H1 (cell line): Measurements from ENCODE around the gene OXLD1. TPM values are rescaled to one million over a fixed set of nuclear protein-coding genes. Genes with fewer than 3 reads are reported as not detected.

ENCODE experiments used
- CTCF ChIA-PET: fragments of 300-600 bp; sonication (Branson Sonifier 250); formaldehyde crosslinking; loops from one replicate; lab custom pipeline; 2021; ENCODE audit not compliant: partially characterized antibody; lab: Charles Lee
- POLR2A ChIA-PET: fragments of 300-600 bp; sonication (Branson Sonifier 250); formaldehyde crosslinking; loops from one replicate; lab custom pipeline; 2021; ENCODE audit warnings: inconsistent platforms; ENCODE audit not compliant: partially characterized antibody; lab: Charles Lee
- DNase-seq, 2 experiments: peaks; one replicate each; pipeline versions ENCODE4 v3.0.0 to v3.0.0-alpha.2; 2010 to 2022; ENCODE audit warnings: low spot score in 2 of 2, low read depth in 1 of 2, mixed read lengths in 1 of 2
- FAIRE-seq: peaks from 2 replicates; lab custom pipeline; 2011; peaks lifted over from hg19 to GRCh38; lab: Jason Lieb, UNC
- H2AFZ ChIP-seq: 2 replicates; pipeline ENCODE4 v1.8.1; 2012; ENCODE audit warnings: low read length, inconsistent platforms
- H2AK5ac ChIP-seq: 2 replicates; pipeline ENCODE4 v1.6.1; 2013; ENCODE audit warnings: low read depth, low read length
- H2BK120ac ChIP-seq: replicated peaks from 2 replicates; pipeline ENCODE3; 2013; ENCODE audit warnings: low read depth, low read length, inconsistent platforms
- H2BK12ac ChIP-seq: 2 replicates; pipeline ENCODE4 v1.6.1; 2013; ENCODE audit warnings: low read depth, low read length
- H2BK15ac ChIP-seq: 2 replicates; pipeline ENCODE4 v1.6.1; 2013; ENCODE audit warnings: low read length
- H2BK20ac ChIP-seq: 2 replicates; pipeline ENCODE4 v1.6.1; 2013; ENCODE audit warnings: low read length
- H2BK5ac ChIP-seq: 2 replicates; pipeline ENCODE4 v1.6.1; 2013; ENCODE audit warnings: low read depth, low read length
- H3K14ac ChIP-seq: 2 replicates; pipeline ENCODE4 v1.6.1; 2013; ENCODE audit warnings: inconsistent platforms; ENCODE audit not compliant: insufficient read length
- H3K18ac ChIP-seq: 2 replicates; pipeline ENCODE4 v1.6.1; 2013; ENCODE audit warnings: low read length; ENCODE audit errors: extremely low read depth
- H3K23ac ChIP-seq: 2 replicates; pipeline ENCODE4 v1.6.1; 2013; ENCODE audit warnings: inconsistent platforms; ENCODE audit not compliant: insufficient read length
- H3K23me2 ChIP-seq: 2 replicates; pipeline ENCODE4 v1.6.1; 2013; ENCODE audit warnings: low read depth, low read length
- H3K27ac ChIP-seq: 2 replicates; pipeline ENCODE4 v1.6.1; 2011; ENCODE audit warnings: low read depth, low read length, inconsistent platforms
- H3K27me3 ChIP-seq, 4 experiments: replicated peaks in 1 of 4; 1 replicate in 1 of 4; 2 replicates in 3 of 4; pipeline versions ENCODE4 v1.6.1 to v1.8.1; 2011 to 2013; ENCODE audit warnings: low read length in 3 of 4, mild to moderate bottlenecking in 3 of 4, inconsistent platforms in 2 of 4, mixed read lengths in 2 of 4, moderate library complexity in 1 of 4; ENCODE audit not compliant: control insufficient read depth in 3 of 4, insufficient read depth in 3 of 4; ENCODE audit errors: extremely low read depth in 1 of 4
- H3K36me3 ChIP-seq, 4 experiments: 2 replicates each; pipeline versions ENCODE4 v1.6.1 to v1.8.1; 2011 to 2013; ENCODE audit warnings: mild to moderate bottlenecking in 4 of 4, low read length in 3 of 4, moderate library complexity in 2 of 4, control low read depth in 1 of 4, inconsistent platforms in 1 of 4; ENCODE audit not compliant: insufficient read depth in 4 of 4, control insufficient read depth in 2 of 4
- H3K4ac ChIP-seq: replicated peaks from 2 replicates; pipeline ENCODE3; 2013; ENCODE audit warnings: low read length, low read depth, mixed read lengths, inconsistent platforms; ENCODE audit not compliant: insufficient read length
- H3K4me1 ChIP-seq, 4 experiments: replicated peaks in 1 of 4; 1 replicate in 1 of 4; 2 replicates in 3 of 4; pipeline versions ENCODE4 v1.6.1 to v1.8.1; 2011 to 2013; ENCODE audit warnings: low read length in 3 of 4, inconsistent platforms in 2 of 4, mixed read lengths in 1 of 4; ENCODE audit not compliant: insufficient read depth in 4 of 4, control insufficient read depth in 3 of 4
- H3K4me2 ChIP-seq, 2 experiments: 2 replicates each; pipeline versions ENCODE4 v1.6.1 to v1.8.1; 2011 to 2013; ENCODE audit warnings: low read depth in 2 of 2, low read length in 2 of 2, control low read depth in 1 of 2, inconsistent platforms in 1 of 2, mild to moderate bottlenecking in 1 of 2; ENCODE audit not compliant: insufficient read depth in 1 of 2
- H3K4me3 ChIP-seq, 4 experiments: fragments of 200-600, 300-600 bp in 1 of 4; sonication (generic), shearing (Covaris generic), sonication (Bioruptor Twin) in 1 of 4; 2 replicates each; pipeline versions ENCODE4 v1.5.1 to v1.8.1; 2011 to 2016; ENCODE audit warnings: low read length in 4 of 4, low read depth in 3 of 4, control low read depth in 2 of 4, inconsistent platforms in 2 of 4, mild to moderate bottlenecking in 2 of 4, mixed read lengths in 1 of 4, moderate library complexity in 1 of 4; ENCODE audit not compliant: insufficient read depth in 2 of 4; ENCODE audit errors: extremely low read depth in 1 of 4
- H3K56ac ChIP-seq: replicated peaks from 2 replicates; pipeline ENCODE3; 2013; ENCODE audit warnings: low read depth, mild to moderate bottlenecking, mixed read lengths, low read length, inconsistent platforms; ENCODE audit not compliant: insufficient read length
- H3K79me1 ChIP-seq: 2 replicates; pipeline ENCODE4 v1.6.1; 2013; ENCODE audit warnings: low read depth, low read length, control low read depth
- H3K79me2 ChIP-seq, 2 experiments: 2 replicates each; pipeline versions ENCODE4 v1.6.1 to v1.8.1; 2012 to 2013; ENCODE audit warnings: low read length in 2 of 2, mild to moderate bottlenecking in 2 of 2, inconsistent platforms in 1 of 2; ENCODE audit not compliant: insufficient read depth in 2 of 2, control insufficient read depth in 1 of 2
- H3K9ac ChIP-seq, 4 experiments: replicated peaks in 1 of 4; 1 replicate in 1 of 4; 2 replicates in 3 of 4; pipeline versions ENCODE4 v1.6.1 to v1.8.1; 2011 to 2013; ENCODE audit warnings: low read depth in 3 of 4, low read length in 3 of 4, control low read depth in 2 of 4, mild to moderate bottlenecking in 2 of 4, moderate library complexity in 2 of 4, inconsistent platforms in 1 of 4; ENCODE audit errors: extremely low read depth in 1 of 4
- H3K9me3 ChIP-seq, 2 experiments: 2 replicates each; pipeline versions ENCODE4 v1.6.1 to v1.8.1; 2012 to 2013; ENCODE audit warnings: mild to moderate bottlenecking in 2 of 2, moderate library complexity in 2 of 2, control low read depth in 1 of 2, inconsistent platforms in 1 of 2, low read depth in 1 of 2, low read length in 1 of 2, mixed read lengths in 1 of 2; ENCODE audit not compliant: insufficient read depth in 2 of 2
- H4K20me1 ChIP-seq, 2 experiments: replicated peaks in 1 of 2; 2 replicates each; pipeline versions ENCODE3 to v1.8.1; 2011 to 2013; ENCODE audit warnings: inconsistent platforms in 2 of 2, low read length in 2 of 2, mild to moderate bottlenecking in 1 of 2; ENCODE audit not compliant: insufficient read depth in 2 of 2, control insufficient read depth in 1 of 2
- H4K5ac ChIP-seq: 2 replicates; pipeline ENCODE4 v1.6.1; 2013; ENCODE audit warnings: low read length, low read depth, mixed read lengths, inconsistent platforms; ENCODE audit not compliant: insufficient read length
- H4K8ac ChIP-seq: 2 replicates; pipeline ENCODE4 v1.8.0; 2013; ENCODE audit warnings: mild to moderate bottlenecking, moderate library complexity, low read length, inconsistent platforms; ENCODE audit not compliant: insufficient read depth; ENCODE audit errors: extremely low read depth
- H4K91ac ChIP-seq: replicated peaks from 2 replicates; pipeline ENCODE3; 2013; ENCODE audit warnings: low read length, mixed read lengths, inconsistent platforms; ENCODE audit not compliant: insufficient read length
- ASH2L ChIP-seq: fragments of 200-600, 300-600 bp; sonication (generic); IDR thresholded peaks from one replicate; pipeline ENCODE4 v1.7.1; 2017; ENCODE audit warnings: low read length
- BRCA1 ChIP-seq: IDR thresholded peaks from 2 replicates; pipeline ENCODE4 v1.6.1; 2012; ENCODE audit warnings: low read depth, low read length, improper control_type of control experiment
- CBX5 ChIP-seq: fragments of 300-800, 300-1000 bp; sonication (generic); IDR thresholded peaks from 2 replicates; pipeline ENCODE4 v1.7.1; 2016; ENCODE audit warnings: antibody characterized with exemption, low read length, low read depth
- CEBPB ChIP-seq: IDR thresholded peaks from 2 replicates; pipeline ENCODE4 v1.6.1; 2012; ENCODE audit warnings: low read depth, low read length
- GABPA ChIP-seq: IDR thresholded peaks from 2 replicates; pipeline ENCODE4 v1.6.1; 2011; ENCODE audit warnings: mild to moderate bottlenecking, low read length, moderate library complexity, borderline replicate concordance; ENCODE audit not compliant: insufficient read depth
- HDAC2 ChIP-seq, 2 experiments: fragments of 300-600 bp in 1 of 2; sonication (generic) in 1 of 2; IDR thresholded peaks; 2 replicates each; pipeline ENCODE4 v1.6.1; 2011 to 2012; ENCODE audit warnings: low read depth in 2 of 2, low read length in 2 of 2, mild to moderate bottlenecking in 2 of 2, moderate library complexity in 2 of 2, borderline replicate concordance in 1 of 2, inconsistent platforms in 1 of 2
- POLR2A ChIP-seq, 2 experiments: IDR thresholded peaks; 1 replicate in 1 of 2; 2 replicates in 1 of 2; pipeline ENCODE4 v1.6.1; 2011; ENCODE audit warnings: low read depth in 2 of 2, low read length in 2 of 2, mild to moderate bottlenecking in 2 of 2; ENCODE audit errors: control extremely low read depth in 1 of 2
- SAP30 ChIP-seq: fragments of 300-600 bp; sonication (generic); IDR thresholded peaks from 2 replicates; pipeline ENCODE4 v1.7.1; 2012; ENCODE audit warnings: low read length, moderate library complexity, mild to moderate bottlenecking, inconsistent platforms; ENCODE audit not compliant: insufficient read depth, insufficient replicate concordance
- SP1 ChIP-seq: IDR thresholded peaks from 2 replicates; pipeline ENCODE4 v1.6.1; 2011; ENCODE audit warnings: low read depth, low read length
- SP2 ChIP-seq: IDR thresholded peaks from 2 replicates; pipeline ENCODE4 v1.6.1; 2012; ENCODE audit warnings: mild to moderate bottlenecking, low read length, inconsistent platforms
- TAF1 ChIP-seq: IDR thresholded peaks from 2 replicates; pipeline ENCODE4 v1.6.1; 2011; ENCODE audit warnings: mild to moderate bottlenecking, low read depth, low read length
- WGBS, 2 experiments: shearing (Covaris generic) in 1 of 2; methylation state at CpG; one replicate each; pipeline versions ENCODE4 v1.1.6 to v1.1.7; 2013 to 2015; ENCODE audit warnings: low lambda C conversion rate in 2 of 2, mixed read lengths in 2 of 2, inconsistent platforms in 1 of 2, low coverage in 1 of 2, missing lambda C conversion rate in 1 of 2; ENCODE audit not compliant: insufficient replicate concordance in 2 of 2, insufficient coverage in 1 of 2, insufficient read length in 1 of 2; ENCODE audit errors: extremely low coverage in 1 of 2, missing lambda C conversion rate in 1 of 2; 5-methylcytosine and 5-hydroxymethylcytosine counted together
- polyA plus RNA-seq, 7 experiments: library from polyadenylated mRNA; depleted of rRNA in 3 of 7; stranded (reverse) in 5 of 7; unstranded in 2 of 7; fragments of >200 nt in 5 of 7; fragments of 200-250 nt in 2 of 7; gene quantifications; 1 replicate in 5 of 7; 2 replicates in 1 of 7; 4 replicates in 1 of 7; pipeline versions ENCODE4 v1.2.1 to v1.2.3, GENCODE V29; 2011 to 2013; ENCODE audit warnings: missing spikeins in 2 of 7, mixed read lengths in 2 of 7
- total RNA-seq: library from RNA; stranded (reverse); fragmentation: NEBNext Ultra II Directional; extraction: Animal tissue kit (Norgen Biotek cat#: 25700); gene quantifications from 2 replicates; pipeline ENCODE4 v1.2.1, GENCODE V29; 2021
- TF ChIP-seq, protein P1 (sequence below): IDR thresholded peaks from 2 replicates; pipeline ENCODE4 v1.6.1; 2012; ENCODE audit warnings: low read length, inconsistent platforms

The OXLD1 gene
- total and polyA plus RNA-seq, 2 of the 8 experiments (the other 6 are each of a cell fraction or from before 2014, with no cell fraction given): 41.5 to 61.9 TPM

DNA sequence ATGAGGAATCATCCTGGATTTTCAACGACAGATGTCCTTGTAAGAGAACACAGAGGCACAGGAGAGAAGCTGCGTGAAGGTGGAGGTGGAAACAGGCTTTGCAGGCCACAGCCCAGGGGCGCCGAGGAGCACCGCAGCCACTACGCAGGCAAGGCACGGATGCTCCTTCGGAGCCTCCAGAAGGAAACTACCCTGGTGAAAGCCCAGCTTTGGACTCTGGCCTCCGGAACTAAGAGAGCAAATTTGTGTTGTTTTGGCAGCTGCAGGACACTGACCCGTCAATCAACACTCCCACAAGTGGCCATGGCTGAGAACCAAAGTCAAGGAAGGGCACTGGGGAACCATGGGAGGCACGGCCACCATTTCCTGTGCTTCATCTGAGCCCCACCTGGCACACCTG lies 13.7 kb upstream of the OXLD1 start:
- Histone ChIP-seq H3K14ac (no peak overlapping the region), H2AFZ (no peak overlapping the region), H2BK120ac (no peak overlapping the region), H2BK12ac (no peak overlapping the region), H3K9ac (no peak overlapping the region), H4K91ac (no peak overlapping the region), H3K27me3 (no peaks in the 10 kb centered on the region; a peak in 1 of 7 replicates), H3K4ac (no peak overlapping the region), H3K4me1 (peaks cover under 1 to 14% (median 7%) of the 10 kb centered on the region in 4 experiments; a peak in 6 of 7 replicates), H3K79me1 (peaks cover 12% of the 10 kb centered on the region), H4K5ac (no peak overlapping the region), H3K36me3 (peaks cover 0 to 3% (median 0%) of the 10 kb centered on the region in 4 experiments; a peak in 1 of 8 replicates), H4K20me1 (peaks cover 0 to 20% of the 10 kb centered on the region in 2 experiments), H3K4me3 (no peak overlapping the region), H2AK5ac (no peak overlapping the region), H3K4me2 (no peak overlapping the region), H3K56ac (no peak overlapping the region), H4K8ac (no peak overlapping the region), H2BK20ac (no peak overlapping the region), H3K23ac (no peak overlapping the region), H3K18ac (no peak overlapping the region), H3K23me2 (peaks cover 12% of the 10 kb centered on the region), H3K79me2 (peaks cover 4 to 28% of the 10 kb centered on the region in 2 experiments; a peak in 3 of 4 replicates), H2BK5ac (no peak overlapping the region), H3K27ac (no peak overlapping the region), H2BK15ac (no peak overlapping the region), H3K9me3 (no peaks in the 10 kb centered on the region)
- TF ChIP-seq HDAC2 (IDR thresholded peaks at IDR 0.05; ENCODE audit: borderline replicate concordance in 1 of 2, low read depth in 2 of 2, low read length in 2 of 2) (no peak), ASH2L (no peak), GABPA (no peak), CEBPB (no peak), SP2 (no peak), SAP30 (no peak), SP1 (no peak), POLR2A (IDR thresholded peaks at IDR 0.05; ENCODE audit: control extremely low read depth in 1 of 2, low read depth in 2 of 2, low read length in 2 of 2) (no peak), BRCA1 (no peak), CBX5 (no peak), TAF1 (no peak)
- TF ChIP-seq, protein P1, sequence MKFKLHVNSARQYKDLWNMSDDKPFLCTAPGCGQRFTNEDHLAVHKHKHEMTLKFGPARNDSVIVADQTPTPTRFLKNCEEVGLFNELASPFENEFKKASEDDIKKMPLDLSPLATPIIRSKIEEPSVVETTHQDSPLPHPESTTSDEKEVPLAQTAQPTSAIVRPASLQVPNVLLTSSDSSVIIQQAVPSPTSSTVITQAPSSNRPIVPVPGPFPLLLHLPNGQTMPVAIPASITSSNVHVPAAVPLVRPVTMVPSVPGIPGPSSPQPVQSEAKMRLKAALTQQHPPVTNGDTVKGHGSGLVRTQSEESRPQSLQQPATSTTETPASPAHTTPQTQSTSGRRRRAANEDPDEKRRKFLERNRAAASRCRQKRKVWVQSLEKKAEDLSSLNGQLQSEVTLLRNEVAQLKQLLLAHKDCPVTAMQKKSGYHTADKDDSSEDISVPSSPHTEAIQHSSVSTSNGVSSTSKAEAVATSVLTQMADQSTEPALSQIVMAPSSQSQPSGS: no peak
- CTCF ChIA-PET: interaction anchor here (0.7 to 2.0 kb wide), 4 partner anchors 12 to 50 kb away, joined by 3 to 10 read pairs (median 4); no protein-coding TSS in a partner anchor
- no peak for FAIRE-seq
- POLR2A ChIA-PET: interaction anchor here (1.1 to 28.4 kb wide), 6 partner anchors 11 to 162 kb away, joined by 3 to 436 read pairs (median 10); partner anchors contain the start of genes CCDC137, MRPL12, OXLD1 and SLC25A10
- no peak for DNase-seq
- 91% methylated on average over 11 of the region's 11 CpGs; no CpG with 5 or more reads in 1 of the 2 experiments for WGBS, 2 experiments
